Regular cardiac myocyte (primary cell): ENCODE data around the gene TBCE. TPM values are rescaled to one million over a fixed set of nuclear protein-coding genes. Genes with fewer than 3 reads are reported as not detected.

Experiments used
- total RNA-seq: library from RNA; depleted of rRNA; stranded (reverse); fragments of >200 nt; gene quantifications from 2 replicates; pipeline ENCODE4 v1.2.3, GENCODE V29; 2014

Gene TBCE
- total RNA-seq: 21.4 and 39.5 TPM in 2 replicates

GRCh38 chr1:235367000-235367908, at the start of gene TBCE:
Gene TBCE, plus strand, starts transcription at chr1:235367427. Its CDS starts 12,623 bp downstream, at chr1:235380050.

GRCh38 chr1:235327559-235328270, 39.5 kb upstream of the TBCE start, which contains the start of gene ARID4B:
Gene ARID4B, minus strand, starts transcription at chr1:235328179. Its CDS starts 1,260 bp downstream, at chr1:235326919.

GRCh38 chr1:235328271-235329138, 38.7 kb upstream of the TBCE start, which contains the start of gene GGPS1:
Gene GGPS1, plus strand, starts transcription at chr1:235328570. Its CDS starts 6,695 bp downstream, at chr1:235335265.

Other genes with a start within 250 kb of the TBCE start
- 88.2 and 115 TPM in 2 replicates for gene TOMM20, start 238.6 kb upstream of the TBCE start, total RNA-seq
- 65.1 and 67.7 TPM in 2 replicates for gene RBM34, start 206.2 kb upstream of the TBCE start, total RNA-seq
- 28.2 and 44.3 TPM in 2 replicates for gene ARID4B, start 39.2 kb upstream of the TBCE start, total RNA-seq
- gene GGPS1, start 38.9 kb upstream of the TBCE start, total RNA-seq: 12.3 and 22.3 TPM in 2 replicates
- gene B3GALNT2, start 137.0 kb downstream of the TBCE start, total RNA-seq: 37.2 and 53.1 TPM in 2 replicates